ENCODE measurements around the gene AMT.
A peak's percentile ranks its signal among the peaks of the same experiment; 100 is the strongest.
"Not testable (repeated sequence)": the region's sequence is repeated elsewhere in the genome, so short reads cannot be mapped to it uniquely, and the experiment has no call there.

The AMT gene

GRCh38 chr3:49421890-49422378 lies 339 bp downstream of the AMT start:
- DNase-seq (ENCODE audit: low read depth in 2 of 2), result no peak

- DNase-seq (ENCODE audit: low read depth in 2 of 2), result no peak
These were observed 4.7 kb downstream of the AMT start for GRCh38 chr3:49417516-49418120.

GRCh38 chr3:49416867-49417266 lies 5.4 kb downstream of the AMT start:
- no peak for DNase-seq (ENCODE audit: low read depth in 2 of 2)

- peak; percentile 18 to 28 for DNase-seq (ENCODE audit: low read depth in 2 of 2)
These were observed 6.2 kb downstream of the AMT start for GRCh38 chr3:49415931-49416601.

GRCh38 chr3:49414753-49415152 lies 7.5 kb downstream of the AMT start:
- DNase-seq (ENCODE audit: low read depth in 2 of 2), result no peak

- DNase-seq (ENCODE audit: low read depth in 2 of 2), result no peak
These were observed 8.9 kb downstream of the AMT start for GRCh38 chr3:49413338-49413734.

GRCh38 chr3:49412632-49413337 lies 9.5 kb downstream of the AMT start:
- DNase-seq (ENCODE audit: low read depth in 2 of 2), result no peak

- DNase-seq (ENCODE audit: low read depth in 2 of 2), result peak; percentile 96 to 98
These were observed 10.2 kb downstream of the AMT start, which contains the start of the genes RHOA and TCTA for GRCh38 chr3:49411968-49412631. TSS of gene RHOA (minus strand) at chr3:49411976. CDS start at chr3:49375589, 36,387 bp downstream. TSS of gene TCTA (plus strand) at chr3:49412423. CDS start at chr3:49412427, 4 bp downstream.

- peak; percentile 20 to 35 for DNase-seq (ENCODE audit: low read depth in 2 of 2)
These were observed 10.7 kb downstream of the AMT start for GRCh38 chr3:49411535-49411967.

GRCh38 chr3:49410846-49411534 lies 11.3 kb downstream of the AMT start:
- no peak for DNase-seq (ENCODE audit: low read depth in 2 of 2)

GRCh38 chr3:49410066-49410845 lies 12.0 kb downstream of the AMT start:
- no peak for DNase-seq (ENCODE audit: low read depth in 2 of 2)

GRCh38 chr3:49406571-49407565 lies 15.4 kb downstream of the AMT start:
- DNase-seq (ENCODE audit: low read depth in 2 of 2), result no peak

GRCh38 chr3:49405570-49405969 lies 16.7 kb downstream of the AMT start:
- DNase-seq (ENCODE audit: low read depth in 2 of 2), result not testable (repeated sequence)

- DNase-seq (ENCODE audit: low read depth in 2 of 2), result no peak
These were observed 18.4 kb downstream of the AMT start for GRCh38 chr3:49403891-49404290.

- no peak for DNase-seq (ENCODE audit: low read depth in 2 of 2)
These were observed 20.5 kb downstream of the AMT start for GRCh38 chr3:49401766-49402165.

GRCh38 chr3:49399461-49399860 lies 22.8 kb downstream of the AMT start:
- no peak for DNase-seq (ENCODE audit: low read depth in 2 of 2)

- DNase-seq (ENCODE audit: low read depth in 2 of 2), result no peak
These were observed 24.8 kb downstream of the AMT start for GRCh38 chr3:49397470-49397869.

- not testable (repeated sequence) for DNase-seq (ENCODE audit: low read depth in 2 of 2)
These were observed 31.0 kb downstream of the AMT start for GRCh38 chr3:49391310-49391709.

- DNase-seq (ENCODE audit: low read depth in 2 of 2), result no peak
These were observed 33.0 kb downstream of the AMT start for GRCh38 chr3:49389297-49389696.

Data from stimulated activated CD4-positive, alpha-beta T cell treated with anti-CD3 and anti-CD28 coated beads, Interleukin-12 subunit alpha, Interleukin-12 subunit beta, amount 100 ng/mL, for 24 hours (primary cell).